Measurements from ENCODE around the gene MNX1.

The MNX1 gene

DNA sequence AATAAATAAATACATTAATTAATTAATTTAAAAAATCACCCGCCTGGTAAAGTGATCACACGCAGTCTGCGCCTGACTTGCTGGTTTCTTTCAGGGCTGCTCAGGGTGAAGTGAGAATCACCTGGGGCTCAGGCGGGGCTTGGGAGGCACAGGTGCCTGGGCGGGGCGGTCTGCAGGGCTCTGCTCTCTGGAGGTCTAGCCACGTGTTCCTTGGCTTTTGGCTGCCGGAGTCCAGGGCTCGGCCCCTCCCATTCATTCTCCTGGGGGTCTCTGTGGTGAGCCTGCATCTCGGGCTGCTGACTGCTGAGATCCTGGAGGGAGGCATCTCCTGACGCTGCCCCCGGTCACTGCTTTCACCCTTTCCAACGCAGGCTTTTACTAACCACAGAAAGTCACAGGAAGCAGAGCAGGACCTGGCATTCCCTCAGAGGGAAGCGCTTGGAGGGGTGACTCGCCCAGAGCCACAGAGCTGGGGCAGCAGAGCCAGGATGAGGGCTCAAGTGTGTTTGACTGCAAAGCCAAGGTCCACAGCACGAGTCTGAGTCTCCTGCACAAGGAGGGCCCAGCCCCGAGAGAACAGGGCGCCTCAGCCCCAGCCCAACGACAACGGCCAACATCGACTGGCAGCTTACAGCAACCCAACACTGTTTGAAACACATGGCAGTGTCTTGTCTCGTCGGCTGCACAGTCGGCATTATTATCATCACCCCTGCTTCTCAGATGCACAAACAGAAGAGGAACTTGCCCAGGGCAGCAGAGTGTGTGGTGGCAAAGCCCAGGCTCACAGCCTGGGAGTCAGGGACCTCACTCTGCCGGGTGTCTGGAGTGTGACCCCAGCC is 22.4 kb upstream of the MNX1 start:
- no peak for DNase-seq

DNA sequence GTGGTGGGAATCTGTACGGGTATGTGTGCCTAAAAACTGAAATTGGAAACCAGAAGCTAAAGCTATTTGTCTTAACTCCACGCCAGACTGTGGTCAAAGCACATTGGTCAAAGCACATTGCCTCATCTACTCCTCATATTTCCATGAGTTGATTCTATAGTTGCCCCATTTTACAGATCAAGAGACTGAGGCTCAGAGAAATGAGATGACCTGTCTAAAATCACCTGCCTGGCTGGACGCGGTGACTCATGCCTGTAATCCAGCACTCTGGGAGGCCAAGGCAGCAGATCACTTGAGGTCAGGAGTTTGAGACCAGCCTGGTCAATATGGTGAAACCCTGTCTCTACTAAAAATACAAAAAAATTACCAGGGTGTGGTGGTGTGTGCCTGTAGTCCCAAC is 21.7 kb upstream of the MNX1 start:
- DNase-seq = no peak

GRCh38 chr7:157028199-157028903 is 17.9 kb upstream of the MNX1 start:
- no peak for DNase-seq

DNA sequence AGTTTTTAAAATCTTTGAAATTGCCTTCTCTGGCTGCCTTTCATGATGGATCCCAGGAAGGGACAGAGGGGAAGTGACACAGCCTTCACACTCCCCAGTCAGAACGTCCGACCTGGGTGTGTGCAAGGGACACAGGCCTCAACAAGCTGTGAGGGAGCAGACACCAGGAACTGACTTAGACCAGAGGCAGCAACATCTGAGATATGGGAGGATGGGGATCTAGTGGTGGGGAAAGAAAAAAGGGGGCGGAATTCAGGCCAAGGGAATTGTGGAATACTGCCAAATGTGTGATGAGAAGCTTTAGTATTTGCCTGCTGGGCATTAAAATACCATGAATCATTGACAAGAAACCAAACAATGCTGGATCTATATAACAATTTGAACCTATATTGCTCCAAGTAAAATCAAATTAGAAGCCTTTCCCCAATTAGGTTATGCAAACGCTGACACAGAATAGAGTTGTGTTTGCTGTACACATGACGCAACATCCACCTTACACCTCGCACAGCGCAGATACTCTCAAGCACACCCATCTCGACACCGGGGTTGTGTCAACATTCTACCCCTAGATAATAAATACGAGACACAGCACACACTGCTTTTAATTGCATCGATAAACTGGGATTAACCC is 17.2 kb upstream of the MNX1 start:
- no peak for DNase-seq

- DNase-seq = no peak
Observed at GRCh38 chr7:157024716-157025115, 14.3 kb upstream of the MNX1 start.

DNA sequence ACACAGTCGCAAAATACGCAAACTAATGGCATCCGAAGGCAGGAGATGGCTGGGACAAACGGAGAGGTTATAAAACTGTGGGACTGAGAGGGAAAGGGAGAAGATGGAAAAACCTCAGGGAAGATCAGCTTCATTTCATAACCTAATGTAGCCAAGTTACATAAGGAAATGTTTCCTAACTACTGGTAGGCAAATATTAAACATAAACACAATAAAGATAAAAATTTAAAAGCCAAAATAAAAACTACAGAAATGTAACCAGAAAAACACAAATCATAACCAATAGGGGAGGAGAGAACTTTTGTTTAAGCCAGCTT is 13.1 kb upstream of the MNX1 start:
- no peak for DNase-seq

- DNase-seq = no peak
Observed at GRCh38 chr7:157022681-157023588, 12.5 kb upstream of the MNX1 start.

DNA sequence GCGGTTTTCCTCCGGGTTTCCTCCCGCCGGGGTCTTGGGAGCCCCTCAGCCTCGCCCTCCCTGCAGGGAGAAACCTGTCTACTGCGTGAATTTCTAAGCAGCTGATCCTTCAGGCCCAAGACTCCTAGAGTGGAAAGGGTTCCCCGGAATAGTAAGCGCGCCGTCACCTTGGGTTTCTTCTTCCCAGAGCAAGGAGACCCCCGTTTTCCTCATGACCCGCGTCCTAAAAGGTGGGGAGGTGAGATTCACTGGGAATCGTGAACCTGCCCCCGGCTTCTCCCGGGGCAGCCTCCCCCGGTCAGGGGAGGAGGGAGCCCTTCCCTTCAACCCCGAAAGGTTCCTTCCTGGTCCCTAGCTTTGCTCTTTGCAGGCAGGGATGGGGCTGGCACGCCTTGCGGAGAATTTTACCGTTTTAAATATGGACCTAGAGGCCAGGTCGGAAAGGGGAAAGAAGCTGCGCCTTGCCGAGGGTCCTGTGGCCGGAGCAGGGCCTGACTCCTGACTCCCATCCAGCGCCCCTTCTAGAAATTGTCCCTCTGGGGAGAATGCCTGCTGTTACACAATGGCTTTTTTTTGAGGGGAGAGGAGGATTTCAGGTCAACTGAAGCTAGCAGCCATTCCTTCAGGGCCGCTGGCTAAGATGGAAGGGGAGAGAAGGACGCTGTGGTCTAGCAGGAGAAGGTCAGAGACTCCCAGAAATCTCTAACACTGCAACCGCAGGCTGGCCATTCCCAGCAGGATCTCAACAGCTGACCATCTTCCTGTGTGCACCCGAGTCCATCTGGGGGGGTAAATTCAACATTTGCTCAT is 11.6 kb upstream of the MNX1 start:
- DNase-seq = no peak

DNA sequence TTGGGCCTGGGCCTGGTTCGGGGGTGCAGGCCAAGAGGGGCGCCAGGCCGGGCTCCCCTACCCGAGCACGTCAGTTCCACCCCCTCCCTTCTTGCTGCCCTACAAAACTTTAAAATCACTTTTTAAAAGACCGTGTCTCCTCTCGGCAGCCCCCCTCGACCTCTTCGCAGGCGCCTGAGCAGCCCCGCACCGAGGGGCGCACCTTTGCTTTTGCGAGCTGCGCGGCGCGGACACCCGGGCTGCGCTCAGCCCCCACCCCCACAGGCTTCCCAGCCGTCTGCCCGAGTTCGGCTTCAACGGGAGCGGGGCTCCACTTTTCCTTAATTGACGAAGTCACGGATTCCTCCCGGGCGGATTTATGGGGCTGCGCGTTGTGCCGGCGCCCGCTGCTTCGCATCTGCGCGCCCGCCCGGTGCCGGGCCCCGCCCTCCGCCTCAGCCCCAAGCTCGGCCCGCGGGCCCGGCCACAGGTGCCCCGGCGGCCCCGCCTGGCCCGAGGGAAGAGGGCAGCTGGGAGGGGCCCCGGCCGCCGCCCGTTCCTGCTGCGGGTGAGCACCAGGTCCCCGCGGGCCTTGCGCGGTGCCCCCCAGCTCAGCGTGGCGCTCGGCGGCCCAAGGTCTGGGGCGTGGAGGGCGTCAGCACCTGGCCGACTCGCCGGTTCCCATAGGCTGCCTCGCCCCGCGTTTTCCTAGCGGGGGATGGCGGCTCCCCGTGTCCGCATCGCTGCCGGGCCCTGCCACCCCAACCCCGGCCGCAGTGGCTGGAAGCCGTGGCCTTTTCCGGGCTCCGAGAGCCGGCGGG is 10.8 kb upstream of the MNX1 start:
- DNase-seq = no peak

DNA sequence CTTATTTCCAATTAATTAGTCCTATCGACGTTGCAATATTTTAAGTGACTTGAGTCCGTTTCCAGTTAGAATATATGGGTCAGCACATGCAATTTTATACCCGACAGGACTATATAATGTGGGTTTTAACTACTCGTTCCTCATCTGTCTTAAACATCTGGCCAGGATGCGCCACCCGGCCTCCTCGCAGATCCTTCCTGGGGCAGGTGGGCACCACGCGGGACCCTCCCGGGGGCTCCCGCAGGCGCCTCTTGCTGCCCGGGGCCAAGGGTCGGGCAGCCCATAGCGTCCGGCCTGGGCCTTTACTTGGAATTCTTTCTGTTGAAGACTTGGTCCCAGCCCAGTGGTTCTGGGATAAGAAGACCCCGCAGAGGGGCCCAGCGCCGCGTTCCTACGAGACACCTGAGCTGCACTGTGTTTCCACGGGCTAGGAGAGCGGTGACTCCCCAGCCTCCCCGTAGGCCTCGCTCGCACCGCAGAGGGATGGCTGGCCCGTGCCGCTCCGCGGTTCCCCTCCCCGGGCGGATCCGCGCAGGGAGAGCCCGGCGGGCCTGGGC is 10.1 kb upstream of the MNX1 start:
- DNase-seq = no peak

DNA sequence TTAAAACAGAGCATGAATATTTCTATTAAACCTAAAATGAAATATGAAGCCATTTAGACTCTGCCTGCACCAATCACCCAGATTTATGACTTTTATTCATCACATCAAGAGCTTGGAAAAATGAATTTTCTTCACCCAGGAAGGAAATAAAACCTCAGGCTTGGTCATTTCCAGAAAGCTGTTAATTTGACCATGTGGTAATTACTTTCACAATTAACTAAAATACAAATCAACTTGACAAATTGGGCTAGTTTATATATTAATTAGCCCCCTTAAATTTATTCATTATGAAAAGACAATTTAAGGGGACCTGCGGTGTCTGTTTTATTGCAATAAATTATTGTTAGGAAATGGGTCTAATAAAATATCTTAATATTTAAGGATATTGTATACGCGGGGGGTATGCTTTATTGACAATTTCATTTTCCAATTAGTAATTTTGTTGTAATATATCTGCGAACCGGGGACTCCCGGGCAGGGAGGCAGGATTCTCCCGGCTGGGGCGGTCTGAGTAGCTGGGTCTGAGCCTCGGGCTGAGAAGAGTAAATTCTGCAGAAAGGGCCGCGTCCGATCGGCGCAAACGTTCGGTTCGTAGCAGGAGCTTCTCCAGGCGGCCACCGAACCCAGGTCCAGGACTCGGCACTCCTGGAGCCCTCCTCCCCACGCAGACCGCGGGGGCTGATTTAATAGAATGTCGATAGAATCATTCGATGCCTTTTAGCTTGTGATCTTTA is 9.4 kb upstream of the MNX1 start:
- DNase-seq = no peak

DNA sequence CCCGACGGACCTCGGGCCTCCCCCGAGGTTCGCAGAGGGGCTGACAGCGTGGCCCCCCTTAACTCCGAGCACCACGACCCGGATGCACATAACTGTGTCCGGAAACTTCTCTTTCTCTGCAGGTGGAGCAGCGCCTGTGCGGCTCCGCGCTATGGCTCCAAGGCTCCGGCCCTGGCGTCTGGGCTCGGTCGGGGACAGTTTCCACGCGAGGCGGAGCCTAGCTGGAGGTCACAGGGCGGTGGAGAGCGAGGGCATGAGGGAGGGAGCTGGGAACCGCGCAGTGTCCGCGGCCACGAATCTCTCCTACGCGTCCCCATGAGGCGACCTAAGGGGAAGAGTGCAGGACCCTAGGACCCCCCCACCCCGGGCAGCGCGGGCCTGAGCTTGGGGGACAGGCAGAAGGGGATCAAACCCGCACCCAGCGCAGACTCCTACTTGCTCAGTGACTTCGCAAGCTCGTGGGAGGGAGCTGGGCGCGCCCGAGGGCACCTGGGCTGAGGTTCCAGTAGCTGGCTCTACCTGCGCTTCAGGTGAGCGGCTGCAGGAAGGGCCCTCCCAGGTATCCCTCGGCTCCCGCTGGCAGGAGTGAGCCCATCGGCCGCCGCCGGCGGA is 8.6 kb upstream of the MNX1 start:
- no peak for DNase-seq

GRCh38 chr7:157018328-157018996 is 8.0 kb upstream of the MNX1 start:
- no peak for DNase-seq

DNA sequence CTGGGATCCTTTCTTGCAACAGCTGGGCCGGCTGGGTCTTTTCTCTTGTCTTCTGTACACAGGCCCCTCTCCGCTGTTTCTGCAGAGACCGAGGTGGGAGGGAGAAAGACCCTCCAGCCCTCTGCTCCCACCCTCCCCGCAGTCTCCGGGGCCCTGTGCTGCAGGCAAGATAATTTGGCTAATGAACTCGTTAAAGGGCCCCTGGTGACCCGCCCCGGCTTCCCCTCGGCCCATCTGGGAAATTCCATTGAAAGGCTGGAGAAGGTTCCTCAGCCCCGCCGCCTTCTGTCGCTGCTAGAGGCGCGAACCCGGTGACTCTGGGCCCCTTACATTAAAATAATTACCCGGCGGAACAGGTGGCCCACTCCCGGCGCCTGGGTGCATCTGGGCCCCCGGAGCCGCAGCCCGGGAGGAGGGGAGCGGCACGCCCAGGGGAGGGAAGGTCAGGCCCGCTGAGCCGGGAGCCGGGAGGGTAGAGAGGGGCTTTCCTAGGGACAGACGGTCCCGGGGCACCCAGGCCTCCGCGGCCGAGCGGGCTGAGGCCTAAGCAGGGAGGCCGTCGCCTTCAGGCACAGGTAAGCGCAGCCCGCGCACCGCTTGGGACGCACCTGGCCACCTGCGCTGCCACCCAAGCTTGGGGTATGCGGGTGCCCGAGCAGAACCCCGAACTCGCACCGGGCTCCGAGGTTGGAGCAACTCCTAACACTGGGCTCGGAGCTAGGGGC is 7.3 kb upstream of the MNX1 start:
- DNase-seq = no peak

GRCh38 chr7:157017149-157017548 is 6.7 kb upstream of the MNX1 start:
- no peak for DNase-seq

- DNase-seq = peak; percentile 49
Observed at GRCh38 chr7:157016352-157017041, 6.0 kb upstream of the MNX1 start.

- DNase-seq = no peak
Observed at GRCh38 chr7:157016024-157016351, 5.5 kb upstream of the MNX1 start.
